Astrocyte of the cerebellum (primary cell): ENCODE data around the gene SLC27A1.

Experiments used
- DNase-seq: peaks from one replicate; pipeline ENCODE4 v3.0.0-alpha.2; 2011; ENCODE audit warnings: low read depth
- H3K4me3 ChIP-seq: 2 replicates; pipeline ENCODE4 v1.5.1; 2011; ENCODE audit warnings: mild to moderate bottlenecking, low read depth, low read length, moderate library complexity
- in situ Hi-C: cut with HindIII; loops from 2 replicates; pipeline ENCODE4 v1.10.0; 2017; ENCODE audit warnings: low sequenced_read_pairs
- TF ChIP-seq, protein P1 (sequence below): IDR thresholded peaks from 2 replicates; pipeline ENCODE4 v1.5.1; 2012; ENCODE audit warnings: low read length, low read depth, moderate library complexity, mild to moderate bottlenecking; ENCODE audit errors: missing control alignments

Gene SLC27A1

DNA sequence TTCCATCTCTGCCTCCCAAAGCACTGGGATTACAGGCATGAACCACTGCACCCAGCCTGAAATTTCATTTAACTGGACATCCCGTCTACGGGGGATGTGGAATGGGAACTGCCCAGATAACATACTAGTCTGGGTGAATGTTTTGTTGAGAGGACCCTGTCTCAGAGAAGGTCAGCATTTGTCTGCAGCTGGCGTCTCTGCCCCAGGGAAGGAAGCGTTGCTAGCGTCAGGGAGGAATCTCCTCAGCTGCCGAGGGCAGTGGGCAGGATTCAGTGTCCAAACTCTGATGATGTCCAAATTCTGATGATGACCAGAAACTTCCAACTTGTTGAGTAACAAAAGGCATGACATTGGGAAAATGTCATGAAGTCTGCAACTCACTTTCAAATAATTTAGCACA is 12.7 kb upstream of the SLC27A1 start:
- DNase-seq, result no peak
- H3K4me3 ChIP-seq, result no peak overlapping the region
- TF ChIP-seq, protein P1, sequence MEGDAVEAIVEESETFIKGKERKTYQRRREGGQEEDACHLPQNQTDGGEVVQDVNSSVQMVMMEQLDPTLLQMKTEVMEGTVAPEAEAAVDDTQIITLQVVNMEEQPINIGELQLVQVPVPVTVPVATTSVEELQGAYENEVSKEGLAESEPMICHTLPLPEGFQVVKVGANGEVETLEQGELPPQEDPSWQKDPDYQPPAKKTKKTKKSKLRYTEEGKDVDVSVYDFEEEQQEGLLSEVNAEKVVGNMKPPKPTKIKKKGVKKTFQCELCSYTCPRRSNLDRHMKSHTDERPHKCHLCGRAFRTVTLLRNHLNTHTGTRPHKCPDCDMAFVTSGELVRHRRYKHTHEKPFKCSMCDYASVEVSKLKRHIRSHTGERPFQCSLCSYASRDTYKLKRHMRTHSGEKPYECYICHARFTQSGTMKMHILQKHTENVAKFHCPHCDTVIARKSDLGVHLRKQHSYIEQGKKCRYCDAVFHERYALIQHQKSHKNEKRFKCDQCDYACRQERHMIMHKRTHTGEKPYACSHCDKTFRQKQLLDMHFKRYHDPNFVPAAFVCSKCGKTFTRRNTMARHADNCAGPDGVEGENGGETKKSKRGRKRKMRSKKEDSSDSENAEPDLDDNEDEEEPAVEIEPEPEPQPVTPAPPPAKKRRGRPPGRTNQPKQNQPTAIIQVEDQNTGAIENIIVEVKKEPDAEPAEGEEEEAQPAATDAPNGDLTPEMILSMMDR, result no peak
- in situ Hi-C loops, result no loop called here

DNA sequence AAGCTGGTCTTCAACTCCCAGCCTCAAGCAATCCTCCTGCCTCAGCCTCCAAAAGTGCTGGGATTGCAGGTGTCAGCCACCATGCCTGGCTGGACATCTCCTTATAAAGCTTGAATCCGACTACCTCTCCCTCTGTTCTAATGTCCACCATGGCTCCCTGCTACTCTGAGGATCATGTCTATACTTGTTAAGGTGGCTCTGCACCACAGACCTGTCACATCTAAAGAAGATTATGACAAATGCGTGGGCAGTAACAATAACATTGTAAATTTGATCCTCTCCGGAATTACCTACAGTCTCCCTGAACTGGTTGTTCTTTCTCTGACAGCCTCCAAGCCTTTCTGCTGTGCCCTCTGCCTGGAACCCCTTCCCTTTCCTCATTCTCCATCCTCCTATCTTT is 11.4 kb upstream of the SLC27A1 start:
- H3K4me3 ChIP-seq, result no peak overlapping the region
- no peak for DNase-seq
- in situ Hi-C loops, result no loop called here
- TF ChIP-seq, protein P1, result no peak

DNA sequence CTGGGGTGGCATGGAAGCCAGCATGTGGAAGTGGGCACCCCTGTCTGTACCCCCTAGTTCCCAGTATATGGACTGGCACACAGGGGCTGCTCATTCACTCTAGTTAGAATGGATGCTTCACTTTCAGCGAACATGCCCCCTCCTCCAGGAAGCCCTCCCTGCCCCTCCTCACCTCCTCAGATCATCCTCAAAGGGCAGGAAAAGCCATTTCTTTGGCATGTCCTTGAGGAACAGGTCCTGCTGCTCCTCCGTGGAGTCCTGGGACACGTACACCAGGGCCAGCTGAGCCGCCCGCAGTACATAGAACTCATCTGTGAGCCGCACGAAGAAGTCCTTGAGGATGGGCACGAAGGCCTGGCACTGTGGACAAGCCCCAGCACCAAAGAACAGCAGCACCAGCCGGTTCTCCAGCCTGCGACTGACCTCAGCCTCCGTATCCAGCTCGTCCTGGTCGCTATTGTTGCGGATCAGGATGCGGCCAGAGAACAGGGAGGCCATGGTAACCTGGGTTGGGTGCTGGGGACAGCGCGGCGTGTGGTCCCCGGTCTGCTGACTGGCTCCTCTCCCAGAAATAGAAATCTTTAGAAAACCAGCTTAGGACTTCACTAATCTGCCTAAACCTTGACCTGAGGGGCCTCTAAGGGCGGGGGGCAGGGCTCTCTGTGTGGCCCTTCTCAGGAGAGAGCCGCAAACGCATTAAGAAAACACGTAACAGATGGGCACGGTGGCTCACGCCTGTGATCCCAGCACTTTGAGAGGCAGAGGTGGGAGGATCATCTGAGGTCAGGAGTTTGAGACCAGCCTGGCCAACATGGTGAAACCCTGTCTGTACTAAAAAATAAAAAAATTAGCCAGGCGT is 9.7 kb upstream of the SLC27A1 start, which contains the start of gene NXNL1:
Gene NXNL1, minus strand, starts transcription at position 555 of the 859 bp plus-strand sequence. Its CDS starts 57 bp downstream, at position 498.
- no peak for DNase-seq
- no peak within 1 kb of the TSS for H3K4me3 ChIP-seq
- in situ Hi-C loops, result no loop called here
- TF ChIP-seq, protein P1, result no peak

DNA sequence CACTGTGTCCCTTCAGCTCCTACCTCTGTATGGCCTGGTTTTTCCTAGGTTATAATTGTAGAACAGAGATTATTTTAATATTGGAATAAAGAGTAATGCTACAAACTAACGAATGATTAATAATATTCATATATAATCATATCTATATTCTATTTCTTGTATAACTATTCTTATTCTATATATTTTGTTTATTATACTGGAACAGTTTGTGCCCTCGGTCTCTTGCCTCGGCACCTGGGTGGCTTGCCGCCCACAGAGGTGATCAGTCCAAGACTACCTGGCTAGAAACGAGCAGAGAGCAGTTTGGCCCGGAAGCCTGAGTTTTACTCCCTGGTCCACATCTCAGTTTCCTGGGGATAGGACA is 3.9 kb upstream of the SLC27A1 start:
- TF ChIP-seq, protein P1, result no peak
- H3K4me3 ChIP-seq, result no peak overlapping the region
- no peak for DNase-seq
- in situ Hi-C loops, result no loop called here

DNA sequence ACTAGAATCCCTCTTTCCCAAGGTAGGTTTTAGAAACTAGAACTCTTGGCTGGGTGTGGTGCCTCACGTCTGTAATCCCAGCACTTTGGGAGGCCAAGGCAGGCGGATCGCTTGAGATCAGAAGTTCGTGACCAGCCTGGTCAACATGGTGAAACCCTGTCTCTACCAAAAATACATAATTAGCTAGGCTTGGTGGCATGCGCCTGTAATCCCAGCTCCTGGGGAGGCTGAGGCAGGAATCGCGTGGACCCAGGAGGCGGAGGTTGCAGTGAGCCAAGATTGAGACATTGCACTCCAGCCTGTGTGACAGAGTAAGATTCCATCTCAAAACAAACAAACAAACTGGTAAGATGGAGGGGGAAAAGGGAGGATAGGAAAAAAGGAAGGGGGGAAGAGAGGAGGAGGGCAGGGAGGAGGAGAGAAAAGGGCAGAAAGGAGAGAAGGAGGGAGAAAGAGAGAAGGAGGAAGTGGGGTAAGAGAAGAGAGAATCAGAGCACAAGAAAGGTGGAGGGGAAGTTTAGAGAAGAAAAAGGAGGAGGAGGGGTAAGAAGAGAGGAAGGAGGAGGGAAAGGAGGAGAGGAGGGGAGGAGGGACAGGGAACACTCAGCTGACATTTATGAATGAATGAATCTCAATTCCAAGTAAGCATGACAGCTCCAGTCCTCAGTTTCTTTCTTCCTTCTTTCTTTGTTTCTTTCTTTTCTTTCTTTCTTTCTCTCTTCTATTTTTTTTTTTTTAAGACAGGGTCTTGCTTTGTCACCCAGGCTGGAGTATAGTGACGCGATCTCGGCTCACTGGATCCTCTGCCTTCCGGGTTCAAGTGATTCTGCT is 2.6 kb upstream of the SLC27A1 start:
- no peak overlapping the region for H3K4me3 ChIP-seq
- in situ Hi-C loops, result no loop called here
- TF ChIP-seq, protein P1, result no peak
- no peak for DNase-seq

DNA sequence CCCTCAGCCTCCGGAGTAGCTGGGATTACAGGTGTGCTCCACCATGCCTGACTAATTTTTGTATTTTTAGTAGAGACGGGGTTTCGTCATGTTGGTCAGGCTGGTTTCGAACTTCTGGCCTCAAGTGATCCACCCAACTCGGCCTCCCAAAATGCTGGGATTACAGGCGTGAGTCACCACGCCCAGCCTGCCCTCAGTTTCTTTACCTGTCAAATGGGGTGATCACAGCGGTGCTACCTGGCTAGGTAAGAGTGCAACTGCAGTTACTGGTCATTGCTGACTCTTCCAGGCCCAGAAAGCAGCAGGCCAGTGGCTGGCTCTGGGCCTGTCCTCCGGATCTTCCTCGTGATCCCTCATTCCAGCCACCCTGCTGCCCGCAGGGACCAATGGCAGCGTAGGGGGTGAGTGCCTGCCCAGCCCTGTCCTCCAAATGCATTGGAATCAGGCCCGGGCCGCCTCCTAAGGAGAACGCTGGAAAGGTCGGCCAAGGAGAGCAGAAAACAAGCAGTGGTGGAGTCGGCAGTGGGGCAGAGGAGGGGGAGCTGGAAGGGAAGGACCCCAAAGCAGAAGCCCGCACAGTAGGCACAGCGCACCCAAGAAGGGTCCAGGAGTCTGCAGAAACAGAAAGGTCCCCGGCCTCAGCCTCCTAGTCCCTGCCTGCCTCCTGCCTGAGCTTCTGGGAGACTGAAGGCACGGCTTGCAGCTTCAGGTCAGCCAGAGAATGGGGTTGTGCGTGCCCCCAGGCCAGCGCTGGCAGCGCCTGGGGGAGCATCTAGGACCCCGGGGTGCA is 1.8 kb upstream of the SLC27A1 start:
- no peak for DNase-seq
- H3K4me3 ChIP-seq, result peak overlapping the region; percentile 66
- in situ Hi-C loops, result no loop called here
- TF ChIP-seq, protein P1, result no peak
